ENCODE data around the gene GALNT14. TPM values are rescaled to one million over a fixed set of nuclear protein-coding genes. Genes with fewer than 3 reads are reported as not detected.

GALNT14 gene
- total and polyA plus RNA-seq, 9 of the 15 experiments (the other 6 are each of a cell fraction or from before 2014, with no cell fraction given) = 0.11 TPM; not detected in 8

- POLR2A ChIA-PET = no interaction called here
- intact Hi-C loops (cut with micrococcal nuclease) = no loop called here
- in situ Hi-C loops (cut with MboI) = no loop called here
- Histone ChIP-seq H3K4me2 (ENCODE audit: insufficient read depth, low read length) (no peak overlapping the region), H2AFZ (ENCODE audit: low read depth, low read length) (no peak overlapping the region), H3K9me3 (replicated peaks; ENCODE audit: control insufficient read depth, insufficient read depth, low read depth, low read length) (no peaks in the 10 kb centered on the region), H4K20me1 (replicated peaks; ENCODE audit: control insufficient read depth, insufficient read depth, low read length) (no peaks in the 10 kb centered on the region), H3K36me3 (ENCODE audit: control insufficient read depth, insufficient read depth, low read length) (no peaks in the 10 kb centered on the region), H3K4me3 (no peak overlapping the region), H3K27me3 (ENCODE audit: control insufficient read depth in 2 of 2, insufficient read depth in 2 of 2, low read length in 2 of 2) (peaks cover 0 to 13% of the 10 kb centered on the region in 2 experiments; a peak in 2 of 5 replicates), H3K9ac (ENCODE audit: insufficient read depth in 1 of 2, low read depth in 2 of 2, low read length in 2 of 2) (no peak overlapping the region), H3K9me1 (ENCODE audit: control insufficient read depth, insufficient read depth, low read length) (peaks cover 3% of the 10 kb centered on the region), H3K4me1 (replicated peaks in 1 of 2; ENCODE audit: control insufficient read depth in 2 of 2, insufficient read depth in 2 of 2, low read length in 2 of 2) (peaks cover 6 to 10% of the 10 kb centered on the region in 2 experiments; a peak in 4 of 5 replicates), H3K27ac (ENCODE audit: extremely low read depth, low read depth, low read length) (no peak overlapping the region), H3K79me2 (ENCODE audit: control insufficient read depth, insufficient read depth, low read length) (no peaks in the 10 kb centered on the region)
- FAIRE-seq (no peak), ATAC-seq (no peak), DNase-seq (ENCODE audit: extremely low read depth in 1 of 4, low spot score in 3 of 4) (no peak)
- 4% methylated on average over 7 of the region's 7 CpGs for WGBS (ENCODE audit: insufficient coverage, low coverage, missing lambda C conversion rate)
- TF ChIP-seq ZNF217 (CRISPR knock-in tag; IDR thresholded peaks at IDR 0.05) (no peak), KLF1 (tag; IDR thresholded peaks at IDR 0.05) (no peak), RNF219 (CRISPR knock-in tag; IDR thresholded peaks at IDR 0.05) (no peak), TAF1 (IDR thresholded peaks at IDR 0.05; ENCODE audit: control insufficient read depth, extremely low read depth, insufficient read depth, low read length, severe bottlenecking) (no peak), CTCFL (IDR thresholded peaks at IDR 0.05; ENCODE audit: borderline replicate concordance, insufficient read depth, low read depth, low read length, poor library complexity, severe bottlenecking) (no peak), ZNF444 (CRISPR knock-in tag; IDR thresholded peaks at IDR 0.05) (no peak), POLR2A (conservative IDR thresholded peaks at IDR 0.05) (no peak), ZNF57 (CRISPR knock-in tag; IDR thresholded peaks at IDR 0.05) (no peak), PTRF (tag; IDR thresholded peaks at IDR 0.05) (no peak), NR1H2 (CRISPR knock-in tag; IDR thresholded peaks at IDR 0.05) (no peak), PTTG1 (tag; IDR thresholded peaks at IDR 0.05; ENCODE audit: low read depth) (no peak), ZNF436 (CRISPR knock-in tag; IDR thresholded peaks at IDR 0.05) (no peak)
- CTCF ChIA-PET (ENCODE audit: low intra/inter-chr PET ratio) = no interaction called here
- BruUV-seq (replicated peaks) = no TSS peak
Measured at GRCh38 chr2:30934066-30934465, 204.2 kb downstream of the GALNT14 start.
